Stimulated activated naive CD4-positive, alpha-beta T cell (primary cell): ENCODE data around the gene DPP10.
"Not testable (repeated sequence)": the region's sequence is repeated elsewhere in the genome, so short reads cannot be mapped to it uniquely, and the experiment has no call there.

Experiments
- DNase-seq, 6 experiments: peaks; one replicate each; lab custom pipeline; 2025; lab: John Stamatoyannopoulos, UW

Gene DPP10

DNA sequence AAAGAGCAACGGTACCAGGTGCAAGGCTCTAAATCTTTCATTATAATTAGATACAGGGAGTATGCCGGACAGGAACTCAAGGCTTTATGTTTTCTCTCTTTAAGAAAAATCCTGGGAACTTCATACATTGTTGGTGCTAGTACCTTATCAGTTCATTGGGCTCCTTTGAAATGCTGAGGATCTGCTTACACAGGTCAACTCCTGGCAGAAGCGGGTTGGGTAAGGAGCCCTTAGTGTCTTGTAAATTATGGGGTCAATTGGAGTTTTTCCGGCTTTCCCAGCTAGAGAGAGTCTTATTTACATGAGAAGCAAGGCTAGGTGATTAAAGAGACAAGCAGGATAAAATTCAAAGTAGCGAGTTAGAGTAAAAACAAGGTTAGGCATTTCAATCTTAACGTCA lies 998.3 kb downstream of the DPP10 start:
- not testable (repeated sequence) for DNase-seq

DNA sequence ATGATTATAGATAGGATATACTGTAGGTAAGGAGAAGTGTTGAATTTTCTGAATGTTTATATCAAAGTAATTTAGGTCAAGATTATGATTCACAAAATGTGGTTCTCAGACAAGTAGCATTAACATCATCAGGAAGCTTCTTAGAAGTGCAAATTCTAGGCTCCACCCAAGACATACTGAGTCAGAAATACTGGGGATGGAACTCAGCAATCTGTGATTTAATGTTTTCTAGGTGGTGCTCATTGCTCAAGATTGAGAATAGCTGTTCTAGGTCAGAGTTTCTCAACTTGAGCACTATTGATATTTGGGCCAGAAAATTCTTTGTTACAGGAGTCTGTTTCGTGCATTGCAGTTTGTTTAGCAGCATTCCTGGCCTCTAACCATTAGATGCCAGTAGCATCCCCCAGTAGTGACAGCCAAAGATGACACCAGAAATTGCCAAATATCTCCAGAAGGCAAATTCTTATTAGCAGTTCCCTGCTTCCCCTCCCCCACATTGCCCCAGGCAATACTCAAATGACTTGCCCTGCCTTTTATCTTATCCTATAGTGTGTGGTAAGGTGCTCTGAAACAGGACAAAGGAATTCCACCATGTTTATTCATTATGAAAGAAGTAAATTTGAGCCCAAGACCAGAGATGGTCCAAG lies 1001.2 kb downstream of the DPP10 start:
- DNase-seq: no peak

DNA sequence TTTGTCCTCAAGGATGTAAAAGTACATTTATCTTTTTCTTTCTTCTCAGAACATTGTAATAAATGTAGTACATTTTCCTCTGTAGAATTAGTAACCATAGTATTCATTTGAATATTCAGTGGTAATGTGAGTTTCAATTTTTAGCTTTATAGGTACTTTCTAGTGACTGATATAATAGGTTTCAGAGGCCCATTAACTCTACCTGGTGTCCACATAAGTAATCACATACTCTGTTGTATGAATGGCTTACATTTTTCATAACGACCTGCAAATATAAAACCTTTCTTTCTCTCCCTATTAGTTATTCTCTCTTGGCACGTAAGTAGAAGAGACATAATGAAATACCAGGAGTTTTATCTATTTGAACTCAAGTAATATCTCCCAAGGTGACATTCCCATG lies 1017.6 kb downstream of the DPP10 start:
- no peak for DNase-seq

GRCh38 chr2:115480741-115481140 lies 1038.3 kb downstream of the DPP10 start:
- no peak for DNase-seq

GRCh38 chr2:115481842-115482241 lies 1039.4 kb downstream of the DPP10 start:
- DNase-seq: no peak

GRCh38 chr2:115483666-115484065 lies 1041.2 kb downstream of the DPP10 start:
- DNase-seq: no peak

DNA sequence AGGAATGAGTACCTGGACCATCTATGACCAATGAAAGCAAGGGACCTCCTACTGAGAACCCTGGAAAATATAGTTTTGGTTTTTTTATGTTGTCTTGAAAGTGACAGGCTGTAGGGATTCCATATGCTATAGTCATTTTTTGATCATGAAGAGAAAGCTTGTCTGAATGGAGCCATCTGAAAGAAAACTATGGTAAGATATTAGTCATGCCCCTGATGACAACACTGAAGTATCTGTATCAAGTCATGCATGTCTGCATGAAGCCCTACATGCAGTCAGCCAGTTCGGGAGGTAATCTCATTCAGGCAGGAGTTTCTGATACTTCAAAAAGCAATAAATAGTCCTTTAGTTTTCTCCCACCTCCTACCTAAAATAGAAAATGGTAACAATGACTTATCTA lies 1042.0 kb downstream of the DPP10 start:
- no peak for DNase-seq

DNA sequence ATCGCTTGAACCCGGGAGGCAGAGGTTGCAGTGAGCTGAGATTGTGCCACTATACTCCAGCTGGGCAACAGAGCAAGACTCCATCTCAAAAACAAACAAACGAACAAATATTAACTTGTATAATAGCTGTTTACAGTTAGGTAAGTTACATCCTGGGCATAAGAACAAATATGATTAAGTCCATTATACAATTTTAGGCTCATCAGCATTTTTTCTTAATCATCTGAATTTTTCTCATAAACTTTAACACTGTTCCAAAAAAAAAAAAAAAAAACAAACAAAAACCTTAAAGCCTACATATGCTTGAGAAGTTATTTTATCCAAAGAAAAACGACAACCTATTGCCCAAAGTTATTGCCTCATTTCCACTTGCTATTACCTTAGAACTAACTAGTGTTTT lies 1042.5 kb downstream of the DPP10 start:
- DNase-seq: no peak

GRCh38 chr2:115491186-115491793 lies 1048.8 kb downstream of the DPP10 start:
- DNase-seq: no peak

- DNase-seq: no peak
These were observed 1062.9 kb downstream of the DPP10 start for GRCh38 chr2:115505331-115505730.

- no peak for DNase-seq
These were observed 1078.3 kb downstream of the DPP10 start for GRCh38 chr2:115520727-115521126.

- no peak for DNase-seq
These were observed 1082.0 kb downstream of the DPP10 start for GRCh38 chr2:115524452-115524851.

- no peak for DNase-seq
These were observed 1087.2 kb downstream of the DPP10 start for GRCh38 chr2:115529627-115530026.

DNA sequence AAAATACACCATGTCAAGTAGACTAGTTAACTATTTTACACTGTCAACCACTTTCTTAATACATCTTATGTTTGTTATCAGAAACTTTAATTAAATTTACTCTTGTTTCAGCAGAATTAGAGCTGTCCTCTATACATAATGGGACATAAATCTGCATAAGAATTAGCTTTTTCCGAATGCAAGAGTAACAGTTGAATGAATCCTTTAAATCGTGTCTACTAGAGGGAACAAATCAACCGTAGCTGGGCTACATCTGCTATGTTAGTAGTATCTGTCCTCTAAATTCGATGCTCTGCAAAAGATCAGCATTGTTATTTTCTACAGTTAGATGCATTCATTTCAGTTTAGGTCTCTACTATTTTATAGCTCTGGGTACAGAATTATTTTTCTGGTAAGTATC lies 1090.6 kb downstream of the DPP10 start:
- no peak for DNase-seq

DNA sequence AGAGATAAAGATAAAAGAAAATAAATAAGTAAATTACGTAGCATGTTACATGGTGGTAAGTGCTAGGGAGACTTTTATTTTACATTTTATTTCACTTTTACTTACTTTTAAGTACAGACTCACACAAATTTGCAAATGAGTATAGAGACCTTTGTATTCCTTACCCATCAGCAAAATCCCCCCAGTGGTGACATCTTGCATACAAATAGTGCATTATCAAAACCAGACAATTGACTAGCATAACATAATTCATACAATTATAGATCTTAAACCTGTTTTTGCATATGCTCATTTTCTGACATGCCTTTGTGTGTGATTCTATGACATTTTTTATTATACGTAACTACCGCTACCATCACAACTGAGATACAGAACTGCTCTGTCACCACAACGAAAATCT lies 1099.4 kb downstream of the DPP10 start:
- no peak for DNase-seq

DNA sequence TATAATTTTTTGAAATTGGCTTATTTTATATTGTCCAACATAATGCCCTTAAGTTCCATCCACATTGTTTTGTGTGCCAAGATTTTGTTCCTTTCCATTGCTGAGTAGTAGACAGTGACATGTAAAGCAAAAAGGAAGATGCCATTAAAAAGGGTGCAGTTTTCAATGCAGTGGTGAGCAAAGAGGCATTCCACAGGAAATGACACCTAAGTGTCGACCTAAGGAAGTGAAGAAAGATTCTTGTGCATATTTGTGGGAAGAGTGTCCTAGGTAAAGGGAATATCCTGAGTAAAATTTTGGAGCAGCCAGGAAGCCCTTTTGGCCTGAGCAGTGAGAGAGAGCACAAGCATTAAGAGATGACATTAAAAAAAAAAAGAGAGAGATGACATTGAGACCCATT lies 1099.9 kb downstream of the DPP10 start:
- no peak for DNase-seq

- DNase-seq: no peak
These were observed 1100.6 kb downstream of the DPP10 start for GRCh38 chr2:115543024-115543423.

DNA sequence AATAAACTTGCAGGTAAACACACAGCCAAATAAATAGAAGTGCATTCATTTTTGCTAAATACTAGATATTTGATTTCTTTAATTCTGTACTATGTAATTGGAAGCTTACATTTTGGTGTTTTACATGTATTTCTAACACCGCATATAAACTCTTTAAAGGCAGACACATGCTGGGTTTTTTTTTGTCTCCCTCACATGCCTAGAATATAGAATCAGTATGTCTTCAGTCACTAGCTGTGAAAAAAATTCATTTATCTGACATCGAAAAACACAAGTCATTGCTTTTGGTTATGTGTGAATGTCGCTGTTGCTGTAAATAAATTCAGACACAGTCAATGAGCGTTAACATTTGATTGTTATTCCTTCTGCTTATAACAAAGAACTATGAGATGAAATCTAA lies 1101.0 kb downstream of the DPP10 start:
- DNase-seq: no peak

GRCh38 chr2:115549611-115550130 lies 1107.2 kb downstream of the DPP10 start:
- DNase-seq: no peak

DNA sequence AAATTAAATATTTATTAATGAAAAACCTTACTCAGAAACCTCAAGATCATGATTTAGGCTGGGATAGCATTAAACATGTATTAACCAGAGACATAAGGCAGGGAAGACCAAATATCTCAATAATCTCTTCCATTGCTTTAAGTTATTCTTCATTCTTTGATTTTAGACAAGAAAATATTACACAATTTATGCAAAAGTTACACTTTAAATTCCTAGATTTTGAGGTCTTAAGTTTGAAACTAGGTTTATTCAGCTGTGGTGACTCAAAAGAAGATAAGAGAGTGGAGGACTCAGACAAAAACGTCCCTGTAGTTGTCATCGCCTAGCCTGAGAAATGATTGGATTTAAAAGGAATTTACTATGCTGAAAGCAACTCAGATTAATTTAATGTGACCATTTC lies 1110.3 kb downstream of the DPP10 start:
- DNase-seq: no peak

- DNase-seq: no peak
These were observed 1111.7 kb downstream of the DPP10 start for GRCh38 chr2:115554153-115554552.

DNA sequence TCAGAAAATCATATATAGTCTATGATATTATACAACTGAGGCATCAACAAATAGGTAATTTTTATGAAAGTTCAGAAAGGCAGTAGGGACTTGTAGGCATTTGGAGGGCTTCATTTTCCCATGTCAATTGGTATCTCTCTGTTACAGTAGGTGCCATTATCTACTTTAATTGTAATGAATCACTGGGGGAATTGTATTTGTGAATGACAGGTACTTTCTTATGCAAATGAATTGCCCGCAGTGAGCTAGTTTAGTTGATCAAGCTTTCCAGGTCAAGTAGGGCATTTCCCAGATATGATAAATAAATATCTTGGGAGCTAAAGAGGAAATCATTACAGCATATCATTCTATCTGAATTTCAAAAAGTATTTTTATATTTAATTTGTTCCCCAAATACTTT lies 1116.3 kb downstream of the DPP10 start:
- no peak for DNase-seq

- DNase-seq: no peak
These were observed 1118.2 kb downstream of the DPP10 start for GRCh38 chr2:115560666-115561065.

GRCh38 chr2:115568643-115569042 lies 1126.2 kb downstream of the DPP10 start:
- no peak for DNase-seq
